ENCODE measurements around the gene SEC14L3. TPM values are rescaled to one million over a fixed set of nuclear protein-coding genes. Genes with fewer than 3 reads are reported as not detected.

Gene SEC14L3
- polyA plus RNA-seq, 1 of the 3 experiments (the other 2 are of a cell fraction) = not detected

DNA sequence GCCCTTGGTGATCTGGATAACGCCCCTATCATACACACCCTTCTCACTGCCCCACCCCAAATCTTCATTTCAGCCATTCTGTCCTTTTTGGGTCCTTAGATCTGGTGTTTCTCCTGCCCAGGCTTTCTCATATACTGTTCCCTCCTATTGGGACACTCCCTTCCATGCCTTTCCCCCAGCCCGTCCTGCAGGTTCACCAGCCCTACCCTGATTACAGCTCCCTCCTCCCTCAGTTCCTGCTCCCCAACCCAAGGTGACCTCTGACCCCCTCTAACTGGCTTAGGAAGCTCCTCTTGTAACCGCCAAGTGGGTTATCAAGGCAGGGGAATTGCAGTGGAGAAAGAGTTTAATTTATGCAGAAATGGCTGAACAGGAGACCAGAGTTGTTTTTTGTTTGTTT is 33.3 kb downstream of the SEC14L3 start:
- 50% methylated on average over 3 of the region's 3 CpGs for WGBS (ENCODE audit: low lambda C conversion rate)
- CTCF ChIA-PET = interaction anchor here (0.9 to 1.9 kb wide), 4 partner anchors 47 to 195 kb away, joined by 3 to 5 read pairs (median 3); no protein-coding TSS in a partner anchor

DNA sequence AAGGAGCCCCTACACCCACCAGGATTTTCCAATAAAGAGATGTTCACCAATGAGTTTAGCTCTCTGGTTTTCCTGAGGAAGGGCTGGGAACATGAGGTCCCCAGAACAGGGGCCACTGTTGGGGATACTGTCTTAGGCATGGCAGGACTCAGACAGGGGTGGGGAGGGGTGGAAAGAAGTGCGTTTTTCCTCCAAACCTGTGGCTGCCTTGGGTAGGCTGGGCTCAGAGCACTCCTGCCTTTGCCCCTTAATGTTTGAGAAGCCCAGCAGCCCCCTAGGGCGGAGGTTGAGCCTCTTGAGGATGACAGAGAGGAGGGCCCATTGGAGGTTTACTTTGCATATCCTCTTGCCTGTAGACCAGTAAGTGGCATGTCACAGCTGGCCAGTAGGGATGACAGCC is 35.6 kb downstream of the SEC14L3 start:
- DNase-seq = no peak
- Histone ChIP-seq H3K9ac (no peak overlapping the region), H3K27me3 (ENCODE audit: insufficient read depth) (no peaks in the 10 kb centered on the region), H3K4me3 (ENCODE audit: low read depth in 2 of 2, low read length in 1 of 2) (no peak overlapping the region), H4K20me1 (ENCODE audit: insufficient read depth) (no peaks in the 10 kb centered on the region), H3K36me3 (replicated peaks in 1 of 2; ENCODE audit: control insufficient read depth in 1 of 2, insufficient read depth in 2 of 2, low read length in 1 of 2) (no peaks in the 10 kb centered on the region), H3K9me2 (no peaks in the 10 kb centered on the region), H3F3A (replicated peaks; ENCODE audit: insufficient read depth) (no peaks in the 10 kb centered on the region), H3K9me3 (no peaks in the 10 kb centered on the region), H3K4me1 (ENCODE audit: control insufficient read depth in 1 of 2, insufficient read depth in 2 of 2, low read depth in 1 of 2, low read length in 1 of 2) (no peaks in the 10 kb centered on the region; a peak in 2 of 4 replicates), H3K4me2 (no peak overlapping the region), H3K27ac (ENCODE audit: low read depth in 2 of 2, low read length in 1 of 2) (no peak overlapping the region), H2AFZ (ENCODE audit: low read depth) (no peak overlapping the region), H3K79me2 (ENCODE audit: insufficient read depth) (no peaks in the 10 kb centered on the region)
- ChIA-PET CTCF (interaction anchor here (0.9 to 1.5 kb wide), 3 partner anchors 10 to 12 kb away, joined by 3 to 4 read pairs (median 3); partner anchors contain the start of gene MTFP1), POLR2A (no interaction called here)
- TF ChIP-seq GATA2 (CRISPR knock-in tag; IDR thresholded peaks at IDR 0.05) (no peak), RAD21 (IDR thresholded peaks at IDR 0.05; ENCODE audit: low read length) (no peak), SIN3A (IDR thresholded peaks at IDR 0.05; ENCODE audit: borderline replicate concordance, low read depth, low read length) (no peak), JUND (IDR thresholded peaks at IDR 0.05) (no peak), YY1 (IDR thresholded peaks at IDR 0.05; ENCODE audit: low read depth) (no peak), TCF12 (IDR thresholded peaks at IDR 0.05) (no peak), TEAD4 (IDR thresholded peaks at IDR 0.05; ENCODE audit: borderline replicate concordance, insufficient read depth) (no peak)
- 80% methylated on average over 1 of the region's 2 CpGs for WGBS (ENCODE audit: low lambda C conversion rate)

More for the DNA sequence above, 33.3 kb downstream of the SEC14L3 start:
- Histone ChIP-seq H3K9ac (no peak overlapping the region), H4K20me1 (ENCODE audit: insufficient read depth) (no peaks in the 10 kb centered on the region), H3K9me3 (no peaks in the 10 kb centered on the region), H3K4me1 (ENCODE audit: control insufficient read depth in 1 of 2, insufficient read depth in 2 of 2, low read depth in 1 of 2, low read length in 1 of 2) (no peaks in the 10 kb centered on the region; a peak in 2 of 4 replicates), H3F3A (replicated peaks; ENCODE audit: insufficient read depth) (no peaks in the 10 kb centered on the region), H3K27ac (ENCODE audit: low read depth in 2 of 2, low read length in 1 of 2) (no peak overlapping the region), H3K79me2 (ENCODE audit: insufficient read depth) (no peaks in the 10 kb centered on the region), H3K9me2 (no peaks in the 10 kb centered on the region), H3K4me2 (no peak overlapping the region), H3K4me3 (ENCODE audit: low read depth in 2 of 2, low read length in 1 of 2) (no peak overlapping the region), H3K27me3 (ENCODE audit: insufficient read depth) (no peaks in the 10 kb centered on the region), H3K36me3 (replicated peaks in 1 of 2; ENCODE audit: control insufficient read depth in 1 of 2, insufficient read depth in 2 of 2, low read length in 1 of 2) (no peaks in the 10 kb centered on the region), H2AFZ (ENCODE audit: low read depth) (no peak overlapping the region)
- no peak for DNase-seq
- TF ChIP-seq GATA2 (CRISPR knock-in tag; IDR thresholded peaks at IDR 0.05) (no peak), SIN3A (IDR thresholded peaks at IDR 0.05; ENCODE audit: borderline replicate concordance, low read depth, low read length) (no peak), FOXJ3 (CRISPR knock-in tag; IDR thresholded peaks at IDR 0.05) (no peak), MEF2A (IDR thresholded peaks at IDR 0.05; ENCODE audit: borderline replicate concordance, low read depth) (no peak), RAD21 (IDR thresholded peaks at IDR 0.05; ENCODE audit: low read length) (no peak), TAF1 (IDR thresholded peaks at IDR 0.05; ENCODE audit: borderline replicate concordance, low read depth, low read length) (no peak)
- POLR2A ChIA-PET = no interaction called here

DNA sequence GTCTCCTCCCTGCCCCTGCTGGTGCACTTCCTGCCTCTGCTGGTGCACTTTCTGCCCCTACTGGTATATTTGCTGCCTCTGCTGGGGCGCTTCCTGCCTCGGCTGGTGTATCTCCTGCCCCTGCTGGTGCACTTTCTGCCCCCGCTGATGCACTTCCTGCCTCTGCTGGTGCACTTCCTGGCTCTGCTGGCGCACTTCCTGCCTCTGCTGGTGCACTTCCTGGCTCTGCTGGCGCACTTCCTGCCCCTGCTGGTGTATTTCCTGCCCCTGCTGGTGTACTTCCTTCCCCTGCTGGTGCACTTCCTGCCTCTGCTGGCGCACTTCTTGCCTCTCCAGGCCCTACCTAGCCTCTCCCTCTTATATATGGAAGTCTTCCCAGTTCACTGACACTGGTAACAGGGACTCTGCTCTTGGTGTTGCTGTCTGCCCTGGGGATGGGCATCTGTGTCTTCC is 36.1 kb downstream of the SEC14L3 start:
- Histone ChIP-seq H4K20me1 (ENCODE audit: insufficient read depth) (no peaks in the 10 kb centered on the region), H3K4me3 (ENCODE audit: low read depth in 2 of 2, low read length in 1 of 2) (no peak overlapping the region), H3F3A (replicated peaks; ENCODE audit: insufficient read depth) (no peaks in the 10 kb centered on the region), H3K27ac (ENCODE audit: low read depth in 2 of 2, low read length in 1 of 2) (no peak overlapping the region), H3K9me3 (no peaks in the 10 kb centered on the region), H2AFZ (ENCODE audit: low read depth) (no peak overlapping the region), H3K27me3 (ENCODE audit: insufficient read depth) (no peaks in the 10 kb centered on the region), H3K79me2 (ENCODE audit: insufficient read depth) (no peaks in the 10 kb centered on the region), H3K9ac (no peak overlapping the region), H3K4me2 (no peak overlapping the region), H3K9me2 (no peaks in the 10 kb centered on the region), H3K4me1 (ENCODE audit: control insufficient read depth in 1 of 2, insufficient read depth in 2 of 2, low read depth in 1 of 2, low read length in 1 of 2) (no peaks in the 10 kb centered on the region; a peak in 2 of 4 replicates), H3K36me3 (replicated peaks in 1 of 2; ENCODE audit: control insufficient read depth in 1 of 2, insufficient read depth in 2 of 2, low read length in 1 of 2) (no peaks in the 10 kb centered on the region)
- CTCF ChIA-PET = interaction anchor here (0.9 to 1.5 kb wide), 3 partner anchors 10 to 12 kb away, joined by 3 to 4 read pairs (median 3); partner anchors contain the start of gene MTFP1
- WGBS (ENCODE audit: low lambda C conversion rate) = 86% methylated on average over 5 of the region's 6 CpGs
- POLR2A ChIA-PET = no interaction called here
- no peak for DNase-seq
- no peak for TF ChIP-seq RCOR1 (IDR thresholded peaks at IDR 0.05; ENCODE audit: low read length)
- TF ChIP-seq GATA2 (CRISPR knock-in tag; IDR thresholded peaks at IDR 0.05) = no peak
- TF ChIP-seq FOXJ3 (CRISPR knock-in tag; IDR thresholded peaks at IDR 0.05) = no peak
- TF ChIP-seq RXRA (IDR thresholded peaks at IDR 0.05; ENCODE audit: borderline replicate concordance, low read depth) = no peak
- TF ChIP-seq, protein P1, sequence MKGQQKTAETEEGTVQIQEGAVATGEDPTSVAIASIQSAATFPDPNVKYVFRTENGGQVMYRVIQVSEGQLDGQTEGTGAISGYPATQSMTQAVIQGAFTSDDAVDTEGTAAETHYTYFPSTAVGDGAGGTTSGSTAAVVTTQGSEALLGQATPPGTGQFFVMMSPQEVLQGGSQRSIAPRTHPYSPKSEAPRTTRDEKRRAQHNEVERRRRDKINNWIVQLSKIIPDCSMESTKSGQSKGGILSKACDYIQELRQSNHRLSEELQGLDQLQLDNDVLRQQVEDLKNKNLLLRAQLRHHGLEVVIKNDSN (IDR thresholded peaks at IDR 0.05; ENCODE audit: borderline replicate concordance, low read depth) = no peak
- TF ChIP-seq, protein P2, sequence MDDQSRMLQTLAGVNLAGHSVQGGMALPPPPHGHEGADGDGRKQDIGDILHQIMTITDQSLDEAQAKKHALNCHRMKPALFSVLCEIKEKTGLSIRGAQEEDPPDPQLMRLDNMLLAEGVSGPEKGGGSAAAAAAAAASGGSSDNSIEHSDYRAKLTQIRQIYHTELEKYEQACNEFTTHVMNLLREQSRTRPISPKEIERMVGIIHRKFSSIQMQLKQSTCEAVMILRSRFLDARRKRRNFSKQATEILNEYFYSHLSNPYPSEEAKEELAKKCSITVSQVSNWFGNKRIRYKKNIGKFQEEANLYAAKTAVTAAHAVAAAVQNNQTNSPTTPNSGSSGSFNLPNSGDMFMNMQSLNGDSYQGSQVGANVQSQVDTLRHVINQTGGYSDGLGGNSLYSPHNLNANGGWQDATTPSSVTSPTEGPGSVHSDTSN (IDR thresholded peaks at IDR 0.05) = no peak
- peak; percentile 78 for TF ChIP-seq GABPA (IDR thresholded peaks at IDR 0.05; ENCODE audit: low read depth)
- no peak for TF ChIP-seq EP300 (IDR thresholded peaks at IDR 0.05; ENCODE audit: borderline replicate concordance in 1 of 2, low read depth in 1 of 2, low read length in 1 of 2)
- TF ChIP-seq TEAD4 (IDR thresholded peaks at IDR 0.05; ENCODE audit: borderline replicate concordance, insufficient read depth) = no peak
- TF ChIP-seq ELF1 (IDR thresholded peaks at IDR 0.05) = peak; percentile 52; the same call in 1 of the 2 replicates
- no peak for TF ChIP-seq NRF1 (IDR thresholded peaks at IDR 0.05; ENCODE audit: low read depth, low read length)
- TF ChIP-seq, protein P3, sequence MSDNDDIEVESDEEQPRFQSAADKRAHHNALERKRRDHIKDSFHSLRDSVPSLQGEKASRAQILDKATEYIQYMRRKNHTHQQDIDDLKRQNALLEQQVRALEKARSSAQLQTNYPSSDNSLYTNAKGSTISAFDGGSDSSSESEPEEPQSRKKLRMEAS (IDR thresholded peaks at IDR 0.05; ENCODE audit: low read depth) = no peak
- TF ChIP-seq, protein P4, sequence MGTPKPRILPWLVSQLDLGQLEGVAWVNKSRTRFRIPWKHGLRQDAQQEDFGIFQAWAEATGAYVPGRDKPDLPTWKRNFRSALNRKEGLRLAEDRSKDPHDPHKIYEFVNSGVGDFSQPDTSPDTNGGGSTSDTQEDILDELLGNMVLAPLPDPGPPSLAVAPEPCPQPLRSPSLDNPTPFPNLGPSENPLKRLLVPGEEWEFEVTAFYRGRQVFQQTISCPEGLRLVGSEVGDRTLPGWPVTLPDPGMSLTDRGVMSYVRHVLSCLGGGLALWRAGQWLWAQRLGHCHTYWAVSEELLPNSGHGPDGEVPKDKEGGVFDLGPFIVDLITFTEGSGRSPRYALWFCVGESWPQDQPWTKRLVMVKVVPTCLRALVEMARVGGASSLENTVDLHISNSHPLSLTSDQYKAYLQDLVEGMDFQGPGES (IDR thresholded peaks at IDR 0.05; ENCODE audit: low read depth, low read length) = no peak
- no peak for TF ChIP-seq JUND (IDR thresholded peaks at IDR 0.05)

Measured in SK-N-SH (cell line).